GM12878 (cell line): ENCODE results near the gene CCDC85B. TPM values are rescaled to one million over a fixed set of nuclear protein-coding genes. Genes with fewer than 3 reads are reported as not detected.
A peak's percentile ranks its signal among the peaks of the same experiment; 100 is the strongest.

Source experiments
- BACH1 ChIP-seq: fragments of 450-650 bp; IDR thresholded peaks from 2 replicates; pipeline ENCODE4 v1.6.1; 2017; ENCODE audit warnings: mild to moderate bottlenecking, borderline replicate concordance
- BHLHE40 ChIP-seq, 2 experiments: fragments of 450-650 bp in 1 of 2; IDR thresholded peaks; 2 replicates each; pipeline ENCODE4 v1.6.1; 2011 to 2017; ENCODE audit warnings: low read depth in 2 of 2, borderline replicate concordance in 1 of 2, improper control_type of control experiment in 1 of 2, low read length in 1 of 2, mild to moderate bottlenecking in 1 of 2
- EP300 ChIP-seq, 2 experiments: fragments of 150-350 bp in 1 of 2; IDR thresholded peaks; 2 replicates each; pipeline ENCODE4 v1.6.1; 2011 to 2012; ENCODE audit warnings: low read depth in 2 of 2, low read length in 2 of 2, borderline replicate concordance in 1 of 2, improper control_type of control experiment in 1 of 2, inconsistent platforms in 1 of 2; ENCODE audit not compliant: control insufficient read depth in 1 of 2
- ESRRA ChIP-seq: IDR thresholded peaks from 2 replicates; pipeline ENCODE4 v1.6.1; 2012; ENCODE audit warnings: mild to moderate bottlenecking, low read length, improper control_type of control experiment
- FOS ChIP-seq: IDR thresholded peaks from 3 replicates; pipeline ENCODE4 v1.6.1; 2011; ENCODE audit warnings: borderline replicate concordance; ENCODE audit not compliant: insufficient read length; ENCODE audit errors: extremely low read depth
- HSF1 ChIP-seq: fragments of 150-350 bp; IDR thresholded peaks from 2 replicates; pipeline ENCODE4 v1.6.1; 2014; ENCODE audit warnings: mild to moderate bottlenecking, low read depth, low read length
- IKZF1 ChIP-seq: fragments of 450-650 bp; conservative IDR thresholded peaks from 2 replicates; pipeline ENCODE4 v1.6.1; 2017; ENCODE audit warnings: antibody characterized with exemption, mild to moderate bottlenecking
- IRF4 ChIP-seq: IDR thresholded peaks from 2 replicates; pipeline ENCODE4 v1.6.1; 2011; ENCODE audit warnings: low read depth, low read length
- JUND ChIP-seq: IDR thresholded peaks from 2 replicates; pipeline ENCODE4 v1.6.1; 2012; ENCODE audit warnings: low read depth, mild to moderate bottlenecking, low read length, improper control_type of control experiment, moderate library complexity
- MTA2 ChIP-seq: fragments of 450-650 bp; IDR thresholded peaks from 2 replicates; pipeline ENCODE4 v1.6.1; 2016; ENCODE audit warnings: low read depth, mild to moderate bottlenecking, moderate library complexity
- MTA3 ChIP-seq: IDR thresholded peaks from 2 replicates; pipeline ENCODE4 v1.6.1; 2012; ENCODE audit warnings: low read length, inconsistent platforms, borderline replicate concordance
- PAX5 ChIP-seq: IDR thresholded peaks from 2 replicates; pipeline ENCODE4 v1.6.1; 2011; ENCODE audit warnings: low read depth, low read length, borderline replicate concordance
- PAX8 ChIP-seq: fragments of 450-650 bp; IDR thresholded peaks from 2 replicates; pipeline ENCODE4 v1.6.1; 2017; ENCODE audit warnings: mild to moderate bottlenecking, moderate library complexity
- STAT3 ChIP-seq: IDR thresholded peaks from 2 replicates; pipeline ENCODE4 v1.6.1; 2011; ENCODE audit warnings: low read depth, low read length, improper control_type of control experiment
- TCF12 ChIP-seq: IDR thresholded peaks from 2 replicates; pipeline ENCODE4 v1.6.1; 2011; ENCODE audit warnings: low read depth, mild to moderate bottlenecking, low read length
- polyA plus RNA-seq, 11 experiments: library from polyadenylated mRNA; depleted of rRNA in 4 of 11; unstranded in 6 of 11; stranded (reverse) in 5 of 11; fragments of >200 nt; fragmentation: Nextera tagmentation in 4 of 11; fragmentation: Illumina TruSeq in 1 of 11; extraction: Ambion mirVana in 4 of 11; extraction: Trizol in 1 of 11; gene quantifications; 1 replicate in 1 of 11; 2 replicates in 10 of 11; pipeline versions ENCODE4 v1.2.1 to v1.2.3, GENCODE V29; 2011 to 2016; ENCODE audit warnings: inconsistent platforms in 2 of 11, missing spikeins in 2 of 11, low read depth in 1 of 11
- total RNA-seq, 4 experiments: library from RNA; depleted of rRNA in 3 of 4; stranded (reverse); fragments of >200 nt in 3 of 4; fragmentation: Illumina TruSeq in 1 of 4; extraction: Trizol in 1 of 4; gene quantifications; 2 replicates each; pipeline versions ENCODE4 v1.2.1 to v1.2.3, GENCODE V29; 2013 to 2021
- TF ChIP-seq, protein P1 (sequence below): IDR thresholded peaks from 2 replicates; pipeline ENCODE4 v1.6.1; 2012; ENCODE audit warnings: mild to moderate bottlenecking, low read depth, low read length
- TF ChIP-seq, protein P2 (sequence below): IDR thresholded peaks from 2 replicates; pipeline ENCODE4 v1.6.1; 2012; ENCODE audit warnings: improper control_type of control experiment, low read depth, low read length; ENCODE audit not compliant: insufficient replicate concordance

The CCDC85B gene
- total and polyA plus RNA-seq, 10 of the 15 experiments (the other 5 are each of a cell fraction or from before 2014, with no cell fraction given), result 0.32 to 114 (median 49.5) TPM

DNA sequence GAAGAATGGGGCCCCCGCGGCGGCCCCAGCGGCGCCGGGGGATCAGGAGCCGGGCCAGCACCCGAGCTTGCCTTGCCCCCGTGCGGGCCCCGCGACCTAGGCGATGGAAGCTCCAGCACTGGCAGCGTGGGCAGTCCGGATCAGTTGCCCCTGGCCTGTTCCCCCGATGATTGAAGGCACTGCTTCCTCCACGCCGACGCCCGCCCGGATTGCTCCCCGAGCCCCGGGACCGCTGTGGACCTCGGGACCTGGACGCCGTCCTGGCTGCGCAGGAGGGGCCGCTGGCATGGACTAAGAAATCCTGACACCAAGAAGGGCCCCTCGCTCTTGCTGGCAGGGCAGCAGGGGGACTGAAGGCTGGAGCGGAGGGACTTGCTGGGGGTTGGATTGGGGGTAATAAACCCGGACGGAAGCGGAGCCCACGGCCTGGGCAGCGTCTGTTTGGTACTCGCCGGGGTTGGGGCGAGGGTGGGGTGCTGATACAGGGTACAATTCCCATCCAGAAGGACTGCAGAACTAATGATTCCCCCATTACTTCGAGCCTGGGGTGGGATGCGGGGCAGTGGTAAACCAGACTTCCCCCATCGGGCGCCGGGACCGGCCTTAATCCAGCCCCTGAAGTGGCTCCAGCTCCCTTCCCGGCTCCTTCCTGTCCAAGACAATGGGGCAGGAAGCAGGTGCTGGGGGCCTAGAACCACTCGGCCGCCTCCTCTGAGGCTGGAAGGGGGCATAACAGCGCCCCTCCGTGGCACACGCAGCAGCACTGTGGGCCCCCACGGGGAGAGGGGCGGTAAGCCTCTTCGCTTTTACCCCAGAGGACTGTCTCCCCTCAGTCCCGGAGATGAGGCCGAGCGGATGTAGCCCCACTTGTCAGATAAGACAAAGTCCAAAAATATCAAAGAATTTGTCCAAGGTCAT, 1.0 kb downstream of the CCDC85B start (continued):
- 0 out of 2 replicates have a peak, but pooled peaks have one; percentile 15 for TF ChIP-seq IRF4
- TF ChIP-seq MTA3, result no peak
- peak; percentile 37 to 47; a peak in 1 of 4 replicates for TF ChIP-seq BHLHE40 (IDR thresholded peaks at IDR 0.05; ENCODE audit: borderline replicate concordance in 1 of 2, low read depth in 2 of 2, low read length in 1 of 2)
- 0 out of 2 replicates have a peak, but pooled peaks have one; percentile 27 for TF ChIP-seq MTA2
- no peak for TF ChIP-seq HSF1
- no peak for TF ChIP-seq STAT3
- TF ChIP-seq, protein P1, sequence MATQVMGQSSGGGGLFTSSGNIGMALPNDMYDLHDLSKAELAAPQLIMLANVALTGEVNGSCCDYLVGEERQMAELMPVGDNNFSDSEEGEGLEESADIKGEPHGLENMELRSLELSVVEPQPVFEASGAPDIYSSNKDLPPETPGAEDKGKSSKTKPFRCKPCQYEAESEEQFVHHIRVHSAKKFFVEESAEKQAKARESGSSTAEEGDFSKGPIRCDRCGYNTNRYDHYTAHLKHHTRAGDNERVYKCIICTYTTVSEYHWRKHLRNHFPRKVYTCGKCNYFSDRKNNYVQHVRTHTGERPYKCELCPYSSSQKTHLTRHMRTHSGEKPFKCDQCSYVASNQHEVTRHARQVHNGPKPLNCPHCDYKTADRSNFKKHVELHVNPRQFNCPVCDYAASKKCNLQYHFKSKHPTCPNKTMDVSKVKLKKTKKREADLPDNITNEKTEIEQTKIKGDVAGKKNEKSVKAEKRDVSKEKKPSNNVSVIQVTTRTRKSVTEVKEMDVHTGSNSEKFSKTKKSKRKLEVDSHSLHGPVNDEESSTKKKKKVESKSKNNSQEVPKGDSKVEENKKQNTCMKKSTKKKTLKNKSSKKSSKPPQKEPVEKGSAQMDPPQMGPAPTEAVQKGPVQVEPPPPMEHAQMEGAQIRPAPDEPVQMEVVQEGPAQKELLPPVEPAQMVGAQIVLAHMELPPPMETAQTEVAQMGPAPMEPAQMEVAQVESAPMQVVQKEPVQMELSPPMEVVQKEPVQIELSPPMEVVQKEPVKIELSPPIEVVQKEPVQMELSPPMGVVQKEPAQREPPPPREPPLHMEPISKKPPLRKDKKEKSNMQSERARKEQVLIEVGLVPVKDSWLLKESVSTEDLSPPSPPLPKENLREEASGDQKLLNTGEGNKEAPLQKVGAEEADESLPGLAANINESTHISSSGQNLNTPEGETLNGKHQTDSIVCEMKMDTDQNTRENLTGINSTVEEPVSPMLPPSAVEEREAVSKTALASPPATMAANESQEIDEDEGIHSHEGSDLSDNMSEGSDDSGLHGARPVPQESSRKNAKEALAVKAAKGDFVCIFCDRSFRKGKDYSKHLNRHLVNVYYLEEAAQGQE, result no peak
- TF ChIP-seq ESRRA, result no peak
- TF ChIP-seq PAX5, result peak; percentile 31; the same call in 1 of the 2 replicates
- TF ChIP-seq TCF12, result 0 out of 2 replicates have a peak, but pooled peaks have one; percentile 9
- TF ChIP-seq, protein P2, sequence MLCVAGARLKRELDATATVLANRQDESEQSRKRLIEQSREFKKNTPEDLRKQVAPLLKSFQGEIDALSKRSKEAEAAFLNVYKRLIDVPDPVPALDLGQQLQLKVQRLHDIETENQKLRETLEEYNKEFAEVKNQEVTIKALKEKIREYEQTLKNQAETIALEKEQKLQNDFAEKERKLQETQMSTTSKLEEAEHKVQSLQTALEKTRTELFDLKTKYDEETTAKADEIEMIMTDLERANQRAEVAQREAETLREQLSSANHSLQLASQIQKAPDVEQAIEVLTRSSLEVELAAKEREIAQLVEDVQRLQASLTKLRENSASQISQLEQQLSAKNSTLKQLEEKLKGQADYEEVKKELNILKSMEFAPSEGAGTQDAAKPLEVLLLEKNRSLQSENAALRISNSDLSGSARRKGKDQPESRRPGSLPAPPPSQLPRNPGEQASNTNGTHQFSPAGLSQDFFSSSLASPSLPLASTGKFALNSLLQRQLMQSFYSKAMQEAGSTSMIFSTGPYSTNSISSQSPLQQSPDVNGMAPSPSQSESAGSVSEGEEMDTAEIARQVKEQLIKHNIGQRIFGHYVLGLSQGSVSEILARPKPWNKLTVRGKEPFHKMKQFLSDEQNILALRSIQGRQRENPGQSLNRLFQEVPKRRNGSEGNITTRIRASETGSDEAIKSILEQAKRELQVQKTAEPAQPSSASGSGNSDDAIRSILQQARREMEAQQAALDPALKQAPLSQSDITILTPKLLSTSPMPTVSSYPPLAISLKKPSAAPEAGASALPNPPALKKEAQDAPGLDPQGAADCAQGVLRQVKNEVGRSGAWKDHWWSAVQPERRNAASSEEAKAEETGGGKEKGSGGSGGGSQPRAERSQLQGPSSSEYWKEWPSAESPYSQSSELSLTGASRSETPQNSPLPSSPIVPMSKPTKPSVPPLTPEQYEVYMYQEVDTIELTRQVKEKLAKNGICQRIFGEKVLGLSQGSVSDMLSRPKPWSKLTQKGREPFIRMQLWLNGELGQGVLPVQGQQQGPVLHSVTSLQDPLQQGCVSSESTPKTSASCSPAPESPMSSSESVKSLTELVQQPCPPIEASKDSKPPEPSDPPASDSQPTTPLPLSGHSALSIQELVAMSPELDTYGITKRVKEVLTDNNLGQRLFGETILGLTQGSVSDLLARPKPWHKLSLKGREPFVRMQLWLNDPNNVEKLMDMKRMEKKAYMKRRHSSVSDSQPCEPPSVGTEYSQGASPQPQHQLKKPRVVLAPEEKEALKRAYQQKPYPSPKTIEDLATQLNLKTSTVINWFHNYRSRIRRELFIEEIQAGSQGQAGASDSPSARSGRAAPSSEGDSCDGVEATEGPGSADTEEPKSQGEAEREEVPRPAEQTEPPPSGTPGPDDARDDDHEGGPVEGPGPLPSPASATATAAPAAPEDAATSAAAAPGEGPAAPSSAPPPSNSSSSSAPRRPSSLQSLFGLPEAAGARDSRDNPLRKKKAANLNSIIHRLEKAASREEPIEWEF, result no peak
- no peak for TF ChIP-seq JUND
- TF ChIP-seq PAX8, result no peak
- 0 out of 2 replicates have a peak, but pooled peaks have one; percentile 28 for TF ChIP-seq BACH1
- TF ChIP-seq EP300 (IDR thresholded peaks at IDR 0.05; ENCODE audit: borderline replicate concordance in 1 of 2, control insufficient read depth in 1 of 2, low read depth in 2 of 2, low read length in 2 of 2), result no peak
- TF ChIP-seq FOS, result no peak
- peak; percentile 64 for TF ChIP-seq IKZF1
